ENCODE data around the gene LILRA6.

GRCh38 chr19:54191811-54192453, 50.7 kb downstream of the LILRA6 start:
- no peak for TF ChIP-seq CTCF (IDR thresholded peaks at IDR 0.05; ENCODE audit: low read length)
- no peak for TF ChIP-seq EZH2 (IDR thresholded peaks at IDR 0.05; ENCODE audit: borderline replicate concordance, low read length)

All from OCI-LY1 (cell line).